ENCODE data around the gene MSRB1.

The MSRB1 gene

GRCh38 chr16:1976216-1976520 lies 33.2 kb upstream of the MSRB1 start:
- Histone ChIP-seq H3K4me3 (replicated peaks; ENCODE audit: insufficient read depth, low read length) (no peak overlapping the region), H3K27ac (replicated peaks) (no peak overlapping the region), H3K27me3 (ENCODE audit: insufficient read depth, poor library complexity, severe bottlenecking) (peaks cover 14% of the 10 kb centered on the region)
- DNase-seq (ENCODE audit: low read depth in 1 of 2, low spot score in 1 of 2): no peak
- TF ChIP-seq REST (IDR thresholded peaks at IDR 0.05; ENCODE audit: insufficient replicate concordance, low read depth) (no peak), SPI1 (IDR thresholded peaks at IDR 0.05; ENCODE audit: borderline replicate concordance, low read depth) (no peak)

- TF ChIP-seq CTCF (IDR thresholded peaks at IDR 0.05; ENCODE audit: insufficient read depth, low read length) (no peak), GABPA (IDR thresholded peaks at IDR 0.05; ENCODE audit: low read depth) (no peak), SPI1 (IDR thresholded peaks at IDR 0.05; ENCODE audit: borderline replicate concordance, low read depth) (no peak), REST (IDR thresholded peaks at IDR 0.05; ENCODE audit: insufficient replicate concordance, low read depth) (no peak), POLR2AphosphoS5 (IDR thresholded peaks at IDR 0.05; ENCODE audit: low read depth) (no peak)
- no peak for DNase-seq (ENCODE audit: low read depth in 1 of 2, low spot score in 1 of 2)
- H3K27ac ChIP-seq (replicated peaks): no peak overlapping the region
- H3K27me3 ChIP-seq (ENCODE audit: insufficient read depth, poor library complexity, severe bottlenecking): peaks cover 9% of the 10 kb centered on the region
- no peak overlapping the region for H3K4me3 ChIP-seq (replicated peaks; ENCODE audit: insufficient read depth, low read length)
Observed at GRCh38 chr16:1975432-1976215, 32.6 kb upstream of the MSRB1 start.

- H3K27ac ChIP-seq (replicated peaks): no peak overlapping the region
- no peak for TF ChIP-seq REST (IDR thresholded peaks at IDR 0.05; ENCODE audit: insufficient replicate concordance, low read depth)
Observed at GRCh38 chr16:1974157-1975070, 31.4 kb upstream of the MSRB1 start.

More at GRCh38 chr16:1974157-1975070, 31.4 kb upstream of the MSRB1 start:
- Histone ChIP-seq H3K27me3 (ENCODE audit: insufficient read depth, poor library complexity, severe bottlenecking) (no peaks in the 10 kb centered on the region), H3K4me3 (replicated peaks; ENCODE audit: insufficient read depth, low read length) (no peak overlapping the region)
- no peak for DNase-seq (ENCODE audit: low read depth in 1 of 2, low spot score in 1 of 2)

All from HL-60 (cell line).